Psoas muscle (tissue), 8 donors: ENCODE results near the gene SUMF1. TPM values are rescaled to one million over a fixed set of nuclear protein-coding genes. Genes with fewer than 3 reads are reported as not detected.

ENCODE experiments used
- ATAC-seq, 4 donors: fragments of 200-7000 bp; cut with Tn5 transposase; one replicate each; pipeline ENCODE4 v1.9.1; 2020; ENCODE audit warnings: moderate library complexity in 3 of 4, mild to moderate bottlenecking in 2 of 4
- DNase-seq, 2 donors: peaks; one replicate each; pipeline ENCODE4 v3.0.0-alpha.2; 2020
- H3K27ac ChIP-seq: fragments of 200-600 bp; one replicate; pipeline ENCODE4 v1.8.0; 2022
- H3K27me3 ChIP-seq, 3 donors: fragments of 200-600 bp in 1 of 3; one replicate each; pipeline versions ENCODE4 v1.6.1 to v1.8.0; 2013 to 2022; ENCODE audit warnings: low read length in 2 of 3, mild to moderate bottlenecking in 2 of 3, moderate library complexity in 1 of 3; ENCODE audit not compliant: insufficient read depth in 3 of 3
- H3K36me3 ChIP-seq, 2 donors: fragments of 200-600 bp in 1 of 2; one replicate each; pipeline versions ENCODE4 v1.6.1 to v1.8.0; 2013 to 2022; ENCODE audit warnings: low read depth in 1 of 2, mild to moderate bottlenecking in 1 of 2, moderate library complexity in 1 of 2; ENCODE audit not compliant: insufficient read depth in 1 of 2
- H3K4me1 ChIP-seq: fragments of 200-600 bp; one replicate; pipeline ENCODE4 v1.8.0; 2022
- H3K4me3 ChIP-seq: fragments of 200-600 bp; one replicate; pipeline ENCODE4 v1.8.0; 2022; ENCODE audit warnings: mild to moderate bottlenecking
- H3K9me3 ChIP-seq: fragments of 200-600 bp; one replicate; pipeline ENCODE4 v1.8.0; 2022
- WGBS, 3 donors: extraction: QIAGEN DNeasy Blood & Tissue Kit; methylation state at CpG; one replicate each; pipeline versions ENCODE4 v1.1.6 to v1.1.7; 2013; 5-methylcytosine and 5-hydroxymethylcytosine counted together
- intact Hi-C, 2 donors: fragments of 100-400 bp; cut with DNase I; formaldehyde crosslinking; loops; one replicate each; pipeline versions ENCODE4 v1.11.0 to v1.14.2; 2022
- polyA plus RNA-seq, 3 donors: library from polyadenylated mRNA; stranded (reverse); fragments of 200-250 nt; gene quantifications; one replicate each; pipeline ENCODE4 v1.2.3, GENCODE V29; 2013
- total RNA-seq, 4 donors: library from RNA; stranded (reverse); fragmentation: NEBNext Ultra II Directional in 2 of 4; extraction: Animal tissue kit (Norgen Biotek cat#: 25700) in 2 of 4; gene quantifications; one replicate each; pipeline versions ENCODE4 v1.2.1 to v1.2.4, GENCODE V29; 2021 to 2023
- TF ChIP-seq, protein P1 (sequence below): fragments of 200-600 bp; IDR thresholded peaks from one replicate; pipeline ENCODE4 v1.8.0; 2022; ENCODE audit warnings: antibody characterized with exemption
- donor health status: healthy with polysubstance abuse.
- donor health status: DM: no; HTN: no; CAD: no; lungs with moderate emphysema.
- donor health status: Bipolar disorder and iron deficiency.
- donor health status: healthy.
- donor health status: DM: yes; HTN: yes; CAD: no.
- donor health status: DM: no; HTN: no; CAD: no.
- donor health status: DM: no; HTN: no; CAD: no.
- donor health status: DM: yes; HTN: yes; CAD: no.

SUMF1 gene
- total and polyA plus RNA-seq, 7 donors: 3.0 to 7.6 (median 5.0) TPM

GRCh38 chr3:4395448-4395847, 71.6 kb downstream of the SUMF1 start:
- 92 to 94% (median 92%) methylated on average over 6 of the region's 6 CpGs for WGBS, 3 donors

DNA sequence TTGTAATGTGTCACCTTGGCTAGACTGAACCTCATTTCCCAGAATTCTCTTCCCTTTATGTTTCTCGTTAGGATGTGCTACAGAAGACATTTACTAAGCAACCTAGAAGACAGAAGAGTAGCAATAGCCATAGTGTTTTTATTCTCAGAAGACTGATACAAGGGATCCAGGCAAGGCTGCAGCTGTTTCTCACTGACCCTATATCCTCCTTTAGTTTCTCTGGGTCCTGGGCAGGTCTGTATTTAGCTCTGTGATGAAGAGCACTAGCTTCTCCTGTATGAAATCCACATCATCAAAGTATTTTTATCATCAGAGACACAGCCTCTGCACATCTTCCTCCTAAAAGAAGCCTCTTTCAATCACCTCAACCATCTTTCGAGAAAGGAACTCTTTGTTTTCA, 72.5 kb downstream of the SUMF1 start:
- no peak overlapping the region for H3K4me3 ChIP-seq
- no peak overlapping the region for H3K27ac ChIP-seq
- no peaks in the 10 kb centered on the region for H3K27me3 ChIP-seq
- DNase-seq (no peak), ATAC-seq (no peak)
- H3K9me3 ChIP-seq: no peaks in the 10 kb centered on the region
- intact Hi-C loops: no loop called here
- 93 to 97% (median 95%) methylated on average over 2 of the region's 2 CpGs for WGBS, 3 donors
- H3K36me3 ChIP-seq: no peaks in the 10 kb centered on the region
- peaks cover 3% of the 10 kb centered on the region for H3K4me1 ChIP-seq
- TF ChIP-seq, protein P1, sequence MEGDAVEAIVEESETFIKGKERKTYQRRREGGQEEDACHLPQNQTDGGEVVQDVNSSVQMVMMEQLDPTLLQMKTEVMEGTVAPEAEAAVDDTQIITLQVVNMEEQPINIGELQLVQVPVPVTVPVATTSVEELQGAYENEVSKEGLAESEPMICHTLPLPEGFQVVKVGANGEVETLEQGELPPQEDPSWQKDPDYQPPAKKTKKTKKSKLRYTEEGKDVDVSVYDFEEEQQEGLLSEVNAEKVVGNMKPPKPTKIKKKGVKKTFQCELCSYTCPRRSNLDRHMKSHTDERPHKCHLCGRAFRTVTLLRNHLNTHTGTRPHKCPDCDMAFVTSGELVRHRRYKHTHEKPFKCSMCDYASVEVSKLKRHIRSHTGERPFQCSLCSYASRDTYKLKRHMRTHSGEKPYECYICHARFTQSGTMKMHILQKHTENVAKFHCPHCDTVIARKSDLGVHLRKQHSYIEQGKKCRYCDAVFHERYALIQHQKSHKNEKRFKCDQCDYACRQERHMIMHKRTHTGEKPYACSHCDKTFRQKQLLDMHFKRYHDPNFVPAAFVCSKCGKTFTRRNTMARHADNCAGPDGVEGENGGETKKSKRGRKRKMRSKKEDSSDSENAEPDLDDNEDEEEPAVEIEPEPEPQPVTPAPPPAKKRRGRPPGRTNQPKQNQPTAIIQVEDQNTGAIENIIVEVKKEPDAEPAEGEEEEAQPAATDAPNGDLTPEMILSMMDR: no peak

More at GRCh38 chr3:4395448-4395847, 71.6 kb downstream of the SUMF1 start:
- DNase-seq: no peak
- TF ChIP-seq, protein P1: no peak
- H3K4me3 ChIP-seq: no peak overlapping the region
- no peaks in the 10 kb centered on the region for H3K36me3 ChIP-seq
- no peak for ATAC-seq
- H3K9me3 ChIP-seq: no peaks in the 10 kb centered on the region
- intact Hi-C loops: no loop called here
- H3K27ac ChIP-seq: no peak overlapping the region
- H3K4me1 ChIP-seq: peaks cover 3% of the 10 kb centered on the region
- H3K27me3 ChIP-seq: no peaks in the 10 kb centered on the region

GRCh38 chr3:4394048-4394447, 73.0 kb downstream of the SUMF1 start:
- H3K27me3 ChIP-seq: no peaks in the 10 kb centered on the region
- H3K4me3 ChIP-seq: no peak overlapping the region
- WGBS, 3 donors: 94 to 98% (median 98%) methylated on average over 3 of the region's 3 CpGs
- peaks cover 3% of the 10 kb centered on the region for H3K4me1 ChIP-seq
- no peaks in the 10 kb centered on the region for H3K36me3 ChIP-seq
- TF ChIP-seq, protein P1: no peak
- H3K9me3 ChIP-seq: no peaks in the 10 kb centered on the region
- no peak overlapping the region for H3K27ac ChIP-seq
- DNase-seq: no peak
- no peak for ATAC-seq
- intact Hi-C loops: no loop called here

GRCh38 chr3:4392992-4393391, 74.1 kb downstream of the SUMF1 start:
- TF ChIP-seq, protein P1: no peak
- intact Hi-C loops: no loop called here
- no peak overlapping the region for H3K4me3 ChIP-seq

More at GRCh38 chr3:4392992-4393391, 74.1 kb downstream of the SUMF1 start:
- H3K27me3 ChIP-seq: no peaks in the 10 kb centered on the region
- H3K4me1 ChIP-seq: peaks cover 3% of the 10 kb centered on the region
- H3K36me3 ChIP-seq: no peaks in the 10 kb centered on the region
- DNase-seq: no peak
- no peaks in the 10 kb centered on the region for H3K9me3 ChIP-seq
- no peak overlapping the region for H3K27ac ChIP-seq
- no peak for ATAC-seq
- WGBS, 3 donors: 96 to 98% (median 98%) methylated on average over 5 of the region's 5 CpGs
